ENCODE measurements around the gene RHOF.
A peak's percentile ranks its signal among the peaks of the same experiment; 100 is the strongest.

The RHOF gene

GRCh38 chr12:121804417-121805111 is 11.1 kb upstream of the RHOF start:
- no peak for DNase-seq (ENCODE audit: low read depth)

- DNase-seq (ENCODE audit: low read depth), result no peak
Observed at GRCh38 chr12:121803861-121804416, 10.5 kb upstream of the RHOF start, which contains the start of gene SETD1B. Gene SETD1B (plus strand): TSS chr12:121804009. CDS start chr12:121804738, 729 bp downstream.

- peak; percentile 92 for DNase-seq (ENCODE audit: low read depth)
Observed at GRCh38 chr12:121802843-121803698, 9.6 kb upstream of the RHOF start.

GRCh38 chr12:121802485-121802842 is 9.0 kb upstream of the RHOF start:
- DNase-seq (ENCODE audit: low read depth), result no peak

GRCh38 chr12:121801595-121802484 is 8.4 kb upstream of the RHOF start:
- no peak for DNase-seq (ENCODE audit: low read depth)

GRCh38 chr12:121800694-121801594 is 7.5 kb upstream of the RHOF start:
- peak; percentile 74 for DNase-seq (ENCODE audit: low read depth)

- DNase-seq (ENCODE audit: low read depth), result peak; percentile 86
Observed at GRCh38 chr12:121799842-121800693, 6.6 kb upstream of the RHOF start.

GRCh38 chr12:121799156-121799841 is 5.8 kb upstream of the RHOF start:
- peak; percentile 75 for DNase-seq (ENCODE audit: low read depth)

- DNase-seq (ENCODE audit: low read depth), result no peak
Observed at GRCh38 chr12:121798787-121799155, 5.3 kb upstream of the RHOF start.

GRCh38 chr12:121797937-121798786 is 4.7 kb upstream of the RHOF start:
- DNase-seq (ENCODE audit: low read depth), result no peak

GRCh38 chr12:121796855-121797751 is 3.6 kb upstream of the RHOF start:
- DNase-seq (ENCODE audit: low read depth), result peak; percentile 75

GRCh38 chr12:121795034-121795968 is 1.8 kb upstream of the RHOF start:
- DNase-seq (ENCODE audit: low read depth), result no peak

- DNase-seq (ENCODE audit: low read depth), result no peak
Observed at GRCh38 chr12:121794534-121795033, 1.1 kb upstream of the RHOF start.

GRCh38 chr12:121793838-121794533 is 498 bp upstream of the RHOF start:
- DNase-seq (ENCODE audit: low read depth), result peak; percentile 72
